K562 (cell line): ENCODE measurements around the gene EXOSC6. TPM values are rescaled to one million over a fixed set of nuclear protein-coding genes. Genes with fewer than 3 reads are reported as not detected.

ENCODE experiments used
- ARNT ChIP-seq, 2 experiments: fragments of 450-650 bp; IDR thresholded peaks; 2 replicates each; pipeline ENCODE4 v1.6.1; 2016; ENCODE audit warnings: mild to moderate bottlenecking in 1 of 2
- CTBP1 ChIP-seq: fragments of 450-650 bp; IDR thresholded peaks from 2 replicates; pipeline ENCODE4 v1.6.1; 2016; ENCODE audit warnings: borderline replicate concordance
- E2F4 ChIP-seq: sonication (generic); formaldehyde crosslinking; IDR thresholded peaks from 2 replicates; pipeline ENCODE4 v1.8.0; 2022; ENCODE audit warnings: mild to moderate bottlenecking, low read depth, missing genetic modification reagents
- ERF ChIP-seq: fragments of 450-650 bp; formaldehyde crosslinking; IDR thresholded peaks from 2 replicates; pipeline ENCODE4 v1.4.0; 2020; ENCODE audit warnings: mild to moderate bottlenecking, mixed read lengths
- HDAC6 ChIP-seq: IDR thresholded peaks from 2 replicates; pipeline ENCODE4 v1.6.1; 2012; ENCODE audit warnings: low read depth, mild to moderate bottlenecking, control low read depth, inconsistent platforms, low read length, moderate library complexity
- HNRNPL ChIP-seq: fragments of 200-400 bp; formaldehyde crosslinking; IDR thresholded peaks from 2 replicates; pipeline ENCODE4 v1.6.1; 2017; ENCODE audit warnings: low read depth, mild to moderate bottlenecking, low read length
- KLF1 ChIP-seq: fragments of 450-650 bp; IDR thresholded peaks from 2 replicates; pipeline ENCODE4 v1.6.1; 2016; ENCODE audit warnings: missing genetic modification characterization, missing compliant biosample characterization
- LCOR ChIP-seq: sonication (generic); formaldehyde crosslinking; IDR thresholded peaks from 2 replicates; pipeline ENCODE4 v1.8.0; 2022; ENCODE audit warnings: mild to moderate bottlenecking, missing genetic modification reagents
- TCF3 ChIP-seq: sonication (generic); formaldehyde crosslinking; IDR thresholded peaks from 2 replicates; pipeline ENCODE4 v1.4.0; 2020; ENCODE audit warnings: mild to moderate bottlenecking, missing genetic modification reagents
- TCFL5 ChIP-seq: fragments of 250-450 bp; sonication (Bioruptor Pico); conservative IDR thresholded peaks from 2 replicates; pipeline ENCODE4 v1.6.1; 2021; ENCODE audit warnings: mild to moderate bottlenecking, moderate library complexity, matching md5 sums
- TOE1 ChIP-seq, 2 experiments: fragments of 450-650 bp in 1 of 2; sonication (generic) in 1 of 2; formaldehyde crosslinking in 1 of 2; IDR thresholded peaks; 2 replicates each; pipeline versions ENCODE4 v1.7.1 to v1.8.0; 2016 to 2022; ENCODE audit warnings: borderline replicate concordance in 2 of 2, mild to moderate bottlenecking in 2 of 2, antibody characterized with exemption in 1 of 2, inconsistent platforms in 1 of 2, low read depth in 1 of 2, missing genetic modification reagents in 1 of 2, moderate library complexity in 1 of 2
- polyA plus RNA-seq, 8 experiments: library from polyadenylated mRNA; depleted of rRNA in 4 of 8; stranded (reverse) in 5 of 8; unstranded in 3 of 8; fragments of >200 nt; fragmentation: Nextera tagmentation in 2 of 8; fragmentation: Illumina TruSeq in 1 of 8; extraction: Ambion mirVana in 2 of 8; extraction: Trizol in 1 of 8; gene quantifications; 2 replicates each; pipeline versions ENCODE4 v1.2.1 to v1.2.3, GENCODE V29; 2011 to 2014; ENCODE audit warnings: inconsistent platforms in 1 of 8, missing spikeins in 1 of 8
- total RNA-seq, 7 experiments: library from RNA; depleted of rRNA in 6 of 7; stranded (reverse); fragments of >200 nt in 6 of 7; fragmentation: Illumina TruSeq in 2 of 7; extraction: Trizol in 2 of 7; gene quantifications; 2 replicates each; pipeline versions ENCODE4 v1.2.1 to v1.2.3, GENCODE V29; 2011 to 2021; ENCODE audit warnings: low replicate concordance in 1 of 7
- TF ChIP-seq, protein P1 (sequence below), 3 experiments: fragments of 200-800 bp in 1 of 3; sonication (Bioruptor generic) in 1 of 3; sonication (generic) in 1 of 3; formaldehyde crosslinking in 1 of 3; IDR thresholded peaks; 2 replicates each; pipeline versions ENCODE4 v1.6.1 to v1.8.0; 2016 to 2022; ENCODE audit warnings: mild to moderate bottlenecking in 2 of 3, missing compliant biosample characterization in 2 of 3, missing genetic modification characterization in 2 of 3, missing genetic modification reagents in 1 of 3
- TF ChIP-seq, protein P2 (sequence below), 2 experiments: fragments of 450-650 bp in 1 of 2; sonication (generic) in 1 of 2; formaldehyde crosslinking in 1 of 2; IDR thresholded peaks; 2 replicates each; pipeline versions ENCODE4 v1.7.1 to v1.9.0; 2016 to 2022; ENCODE audit warnings: inconsistent platforms in 1 of 2, mild to moderate bottlenecking in 1 of 2, missing genetic modification reagents in 1 of 2

Gene EXOSC6
- total and polyA plus RNA-seq, 9 of the 15 experiments (the other 6 are each of a cell fraction or from before 2014, with no cell fraction given) = 9.2 to 29.0 (median 15.6) TPM

GRCh38 chr16:70250748-70251628 is 752 bp downstream of the EXOSC6 start (continued):
- TF ChIP-seq TOE1 (IDR thresholded peaks at IDR 0.05; ENCODE audit: borderline replicate concordance) = no peak
- peak; percentile 36; the same call in 1 of the 2 replicates for TF ChIP-seq TOE1 (CRISPR knock-in tag; IDR thresholded peaks at IDR 0.05; ENCODE audit: borderline replicate concordance, low read depth)
- TF ChIP-seq, protein P1, sequence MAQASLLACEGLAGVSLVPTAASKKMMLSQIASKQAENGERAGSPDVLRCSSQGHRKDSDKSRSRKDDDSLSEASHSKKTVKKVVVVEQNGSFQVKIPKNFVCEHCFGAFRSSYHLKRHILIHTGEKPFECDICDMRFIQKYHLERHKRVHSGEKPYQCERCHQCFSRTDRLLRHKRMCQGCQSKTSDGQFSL (CRISPR knock-in tag; IDR thresholded peaks at IDR 0.05) = 0 out of 2 replicates have a peak, but pooled peaks have one; percentile 18
- TF ChIP-seq, protein P1 (tag; IDR thresholded peaks at IDR 0.05) = no peak
- peak; percentile 30; the same call in 1 of the 2 replicates for TF ChIP-seq E2F4 (CRISPR knock-in tag)
- peak; percentile 66 for TF ChIP-seq CTBP1
- no peak for TF ChIP-seq LCOR (CRISPR knock-in tag)
- TF ChIP-seq ERF (CRISPR knock-in tag) = 0 out of 2 replicates have a peak, but pooled peaks have one; percentile 23
- peak; percentile 40; the same call in 1 of the 2 replicates for TF ChIP-seq TCF3 (CRISPR knock-in tag)
- TF ChIP-seq, protein P2, sequence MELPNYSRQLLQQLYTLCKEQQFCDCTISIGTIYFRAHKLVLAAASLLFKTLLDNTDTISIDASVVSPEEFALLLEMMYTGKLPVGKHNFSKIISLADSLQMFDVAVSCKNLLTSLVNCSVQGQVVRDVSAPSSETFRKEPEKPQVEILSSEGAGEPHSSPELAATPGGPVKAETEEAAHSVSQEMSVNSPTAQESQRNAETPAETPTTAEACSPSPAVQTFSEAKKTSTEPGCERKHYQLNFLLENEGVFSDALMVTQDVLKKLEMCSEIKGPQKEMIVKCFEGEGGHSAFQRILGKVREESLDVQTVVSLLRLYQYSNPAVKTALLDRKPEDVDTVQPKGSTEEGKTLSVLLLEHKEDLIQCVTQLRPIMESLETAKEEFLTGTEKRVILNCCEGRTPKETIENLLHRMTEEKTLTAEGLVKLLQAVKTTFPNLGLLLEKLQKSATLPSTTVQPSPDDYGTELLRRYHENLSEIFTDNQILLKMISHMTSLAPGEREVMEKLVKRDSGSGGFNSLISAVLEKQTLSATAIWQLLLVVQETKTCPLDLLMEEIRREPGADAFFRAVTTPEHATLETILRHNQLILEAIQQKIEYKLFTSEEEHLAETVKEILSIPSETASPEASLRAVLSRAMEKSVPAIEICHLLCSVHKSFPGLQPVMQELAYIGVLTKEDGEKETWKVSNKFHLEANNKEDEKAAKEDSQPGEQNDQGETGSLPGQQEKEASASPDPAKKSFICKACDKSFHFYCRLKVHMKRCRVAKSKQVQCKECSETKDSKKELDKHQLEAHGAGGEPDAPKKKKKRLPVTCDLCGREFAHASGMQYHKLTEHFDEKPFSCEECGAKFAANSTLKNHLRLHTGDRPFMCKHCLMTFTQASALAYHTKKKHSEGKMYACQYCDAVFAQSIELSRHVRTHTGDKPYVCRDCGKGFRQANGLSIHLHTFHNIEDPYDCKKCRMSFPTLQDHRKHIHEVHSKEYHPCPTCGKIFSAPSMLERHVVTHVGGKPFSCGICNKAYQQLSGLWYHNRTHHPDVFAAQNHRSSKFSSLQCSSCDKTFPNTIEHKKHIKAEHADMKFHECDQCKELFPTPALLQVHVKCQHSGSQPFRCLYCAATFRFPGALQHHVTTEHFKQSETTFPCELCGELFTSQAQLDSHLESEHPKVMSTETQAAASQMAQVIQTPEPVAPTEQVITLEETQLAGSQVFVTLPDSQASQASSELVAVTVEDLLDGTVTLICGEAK (IDR thresholded peaks at IDR 0.05) = 0 out of 2 replicates have a peak, but pooled peaks have one; percentile 6
- TF ChIP-seq, protein P2 (CRISPR knock-in tag; IDR thresholded peaks at IDR 0.05) = no peak
- TF ChIP-seq HDAC6 = peak; percentile 65; the same call in 1 of the 2 replicates
- 0 out of 2 replicates have a peak, but pooled peaks have one; percentile 29 for TF ChIP-seq HNRNPL
- TF ChIP-seq TCFL5 (CRISPR knock-in tag) = no peak
- 0 out of 2 replicates have a peak, but pooled peaks have one; percentile 26 for TF ChIP-seq KLF1 (tag)
- TF ChIP-seq ARNT (IDR thresholded peaks at IDR 0.05) = no peak
